ENCODE data around the gene KIAA1210. TPM values are rescaled to one million over a fixed set of nuclear protein-coding genes. Genes with fewer than 3 reads are reported as not detected.

KIAA1210 gene
- total and polyA plus RNA-seq, 2 of the 13 experiments (the other 11 are each of a cell fraction or from before 2014, with no cell fraction given), result not detected

- H3K9me3 ChIP-seq (ENCODE audit: low read length), result no peaks in the 10 kb centered on the region
- no peak for FAIRE-seq
- no TSS peak for BruUV-seq (replicated peaks)
- intact Hi-C loops (cut with micrococcal nuclease; ENCODE audit: unreplicated experiment), result no loop called here
- in situ Hi-C loops (cut with HindIII; ENCODE audit: extremely low pct_ligation_motif_present, low pct_unique_long_range_greater_than_20kb), result no loop called here
- H3K4me1 ChIP-seq (ENCODE audit: insufficient read depth, low read length), result no peaks in the 10 kb centered on the region
- WGBS (ENCODE audit: low lambda C conversion rate), result no CpG with 5 or more reads among the region's 2 CpGs
- H3K27ac ChIP-seq (ENCODE audit: extremely low read length, insufficient read depth, low read length), result no peak overlapping the region
- TF ChIP-seq FOXK1 (CRISPR knock-in tag; IDR thresholded peaks at IDR 0.05; ENCODE audit: borderline replicate concordance, low read depth) (no peak), ZNF253 (CRISPR knock-in tag; IDR thresholded peaks at IDR 0.05; ENCODE audit: borderline replicate concordance) (no peak), ATAD3A (CRISPR knock-in tag; IDR thresholded peaks at IDR 0.05) (no peak), MEF2D (CRISPR knock-in tag; IDR thresholded peaks at IDR 0.05) (no peak), NFKB2 (CRISPR knock-in tag; IDR thresholded peaks at IDR 0.05; ENCODE audit: borderline replicate concordance) (no peak), CHCHD3 (CRISPR knock-in tag; IDR thresholded peaks at IDR 0.05) (no peak), ZNF232 (CRISPR knock-in tag; IDR thresholded peaks at IDR 0.05; ENCODE audit: borderline replicate concordance) (no peak), RORA (CRISPR knock-in tag; IDR thresholded peaks at IDR 0.05) (no peak), HNRNPK (IDR thresholded peaks at IDR 0.05; ENCODE audit: low read depth, low read length, poor library complexity, severe bottlenecking) (no peak), ZNF446 (CRISPR knock-in tag; IDR thresholded peaks at IDR 0.05) (no peak), SOX5 (CRISPR knock-in tag; IDR thresholded peaks at IDR 0.05; ENCODE audit: borderline replicate concordance) (no peak)
- no peak for DNase-seq (ENCODE audit: low spot score)
- no peaks in the 10 kb centered on the region for H3K79me2 ChIP-seq (ENCODE audit: insufficient read depth, low read length)
- H3K27me3 ChIP-seq (ENCODE audit: control insufficient read depth in 1 of 2, insufficient read depth in 2 of 2, low read length in 2 of 2), result no peaks in the 10 kb centered on the region
- H2AFZ ChIP-seq (ENCODE audit: low read length), result no peak overlapping the region
- ChIA-PET POLR2A (no interaction called here), CTCF (ENCODE audit: low intra/inter-chr PET ratio, low total read pairs) (no interaction called here)
- H3K4me2 ChIP-seq (ENCODE audit: low read depth, low read length), result no peak overlapping the region
- H3K36me3 ChIP-seq (replicated peaks in 1 of 2; ENCODE audit: control insufficient read depth in 1 of 2, insufficient read depth in 2 of 2, low read length in 2 of 2), result no peaks in the 10 kb centered on the region
- no peak overlapping the region for H3K4me3 ChIP-seq (replicated peaks in 1 of 3; ENCODE audit: insufficient read depth in 1 of 3, low read depth in 2 of 3, low read length in 3 of 3)
- no peak overlapping the region for H3K9ac ChIP-seq (ENCODE audit: insufficient read depth, low read depth, low read length)
- no peaks in the 10 kb centered on the region for H4K20me1 ChIP-seq (ENCODE audit: insufficient read depth, low read length)
- no peak for ATAC-seq
These were observed 71.9 kb downstream of the KIAA1210 start for GRCh38 chrX:119055687-119056086.

GRCh38 chrX:119045884-119046283 lies 81.7 kb downstream of the KIAA1210 start:
- Histone ChIP-seq H2AFZ (ENCODE audit: low read length) (no peak overlapping the region), H3K36me3 (replicated peaks in 1 of 2; ENCODE audit: control insufficient read depth in 1 of 2, insufficient read depth in 2 of 2, low read length in 2 of 2) (no peaks in the 10 kb centered on the region), H3K4me3 (replicated peaks in 1 of 3; ENCODE audit: insufficient read depth in 1 of 3, low read depth in 2 of 3, low read length in 3 of 3) (no peak overlapping the region), H3K9me3 (ENCODE audit: low read length) (no peaks in the 10 kb centered on the region), H3K4me1 (ENCODE audit: insufficient read depth, low read length) (peaks cover 12% of the 10 kb centered on the region), H3K9ac (ENCODE audit: insufficient read depth, low read depth, low read length) (no peak overlapping the region), H3K27me3 (ENCODE audit: control insufficient read depth in 1 of 2, insufficient read depth in 2 of 2, low read length in 2 of 2) (no peaks in the 10 kb centered on the region), H3K79me2 (ENCODE audit: insufficient read depth, low read length) (no peaks in the 10 kb centered on the region), H4K20me1 (ENCODE audit: insufficient read depth, low read length) (no peaks in the 10 kb centered on the region), H3K27ac (ENCODE audit: extremely low read length, insufficient read depth, low read length) (no peak overlapping the region), H3K4me2 (ENCODE audit: low read depth, low read length) (no peak overlapping the region)
- FAIRE-seq, result no peak
- BruUV-seq (replicated peaks), result no TSS peak
- ATAC-seq, result no peak
- 82% methylated on average over 1 of the region's 2 CpGs for WGBS (ENCODE audit: low lambda C conversion rate)
- intact Hi-C loops (cut with micrococcal nuclease; ENCODE audit: unreplicated experiment), result no loop called here
- DNase-seq (ENCODE audit: low spot score), result no peak
- in situ Hi-C loops (cut with HindIII; ENCODE audit: extremely low pct_ligation_motif_present, low pct_unique_long_range_greater_than_20kb), result no loop called here
- CTCF ChIA-PET (ENCODE audit: low intra/inter-chr PET ratio, low total read pairs), result no interaction called here
- POLR2A ChIA-PET, result no interaction called here
- TF ChIP-seq ZFP82 (CRISPR knock-in tag; IDR thresholded peaks at IDR 0.05; ENCODE audit: borderline replicate concordance) (no peak), ZNF101 (CRISPR knock-in tag; IDR thresholded peaks at IDR 0.05; ENCODE audit: borderline replicate concordance, low read depth) (no peak), THAP7 (CRISPR knock-in tag; IDR thresholded peaks at IDR 0.05) (no peak), ZSCAN21 (CRISPR knock-in tag; IDR thresholded peaks at IDR 0.05; ENCODE audit: borderline replicate concordance) (no peak), ZBTB38 (CRISPR knock-in tag; IDR thresholded peaks at IDR 0.05) (no peak), SOX13 (IDR thresholded peaks at IDR 0.05) (no peak), SOX13 (CRISPR knock-in tag; conservative IDR thresholded peaks at IDR 0.05 in 1 of 2, IDR thresholded peaks at IDR 0.05 in 1 of 2) (no peak), BCL6 (CRISPR knock-in tag; IDR thresholded peaks at IDR 0.05) (no peak), ZMYM4 (CRISPR knock-in tag; IDR thresholded peaks at IDR 0.05) (no peak), RBM39 (IDR thresholded peaks at IDR 0.05; ENCODE audit: low read depth, low read length, poor library complexity, severe bottlenecking) (no peak), MED1 (CRISPR knock-in tag; IDR thresholded peaks at IDR 0.05) (no peak)
